Esophagus squamous epithelium (tissue), 5 donors: ENCODE data around the gene ARHGAP26. TPM values are rescaled to one million over a fixed set of nuclear protein-coding genes. Genes with fewer than 3 reads are reported as not detected.

Experiments
- DNase-seq: peaks from one replicate; lab custom pipeline; 2025; lab: John Stamatoyannopoulos, UW
- H3K27ac ChIP-seq, 4 donors: fragments of 200-600 bp; sonication (generic); one replicate each; pipeline ENCODE4 v1.5.1; 2016 to 2019; ENCODE audit warnings: mild to moderate bottlenecking in 1 of 4
- H3K27me3 ChIP-seq, 4 donors: fragments of 200-600 bp; sonication (generic); 1 replicate in 3 of 4; 2 replicates in 1 of 4; pipeline versions ENCODE4 v1.5.1 to v1.6.0; 2017 to 2021; ENCODE audit warnings: antibody characterized with exemption in 1 of 4
- H3K36me3 ChIP-seq, 3 donors: fragments of 200-600 bp; sonication (generic); one replicate each; pipeline ENCODE4 v1.5.1; 2016 to 2019
- H3K4me1 ChIP-seq, 3 donors: fragments of 200-600 bp; sonication (generic); one replicate each; pipeline ENCODE4 v1.5.1; 2017 to 2019
- H3K4me3 ChIP-seq, 4 donors: fragments of 200-600 bp; sonication (generic); 1 replicate in 3 of 4; 2 replicates in 1 of 4; pipeline ENCODE4 v1.5.1; 2016 to 2019; ENCODE audit warnings: mild to moderate bottlenecking in 2 of 4, moderate library complexity in 1 of 4
- H3K9me3 ChIP-seq, 3 donors: fragments of 200-600 bp; sonication (generic); one replicate each; pipeline ENCODE4 v1.5.1; 2016 to 2019
- POLR2A ChIP-seq, 4 donors: fragments of 450-650 bp; IDR thresholded peaks; one replicate each; pipeline ENCODE4 v1.6.1; 2017; ENCODE audit warnings: antibody characterized with exemption in 4 of 4, mild to moderate bottlenecking in 4 of 4, moderate library complexity in 3 of 4
- WGBS, 2 donors: methylation state at CpG; one replicate each; pipeline ENCODE4 v1.1.5; 2018; 5-methylcytosine and 5-hydroxymethylcytosine counted together
- intact Hi-C: fragments of 100-400 bp; cut with DNase I; formaldehyde crosslinking; loops from one replicate; pipeline ENCODE4 v1.15.0; 2022
- total RNA-seq, 4 donors: library from RNA; depleted of rRNA; stranded (reverse); fragments of >200 nt; gene quantifications; one replicate each; pipeline ENCODE4 v1.1.0, GENCODE V29; 2016
- TF ChIP-seq, protein P1 (sequence below), 6 experiments: fragments of 450-650 bp in 4 of 6; fragments of 200-600 bp in 2 of 6; sonication (generic) in 2 of 6; IDR thresholded peaks; one replicate each; pipeline ENCODE4 v1.5.1; 2016 to 2019; ENCODE audit warnings: antibody characterized with exemption in 6 of 6, mild to moderate bottlenecking in 4 of 6, moderate library complexity in 4 of 6
- donor health status: DM: yes; HTN: yes; CAD: no.

ARHGAP26 gene
- total RNA-seq, 4 donors from 2014 or later, result 4.4 to 18.7 (median 15.4) TPM

DNA sequence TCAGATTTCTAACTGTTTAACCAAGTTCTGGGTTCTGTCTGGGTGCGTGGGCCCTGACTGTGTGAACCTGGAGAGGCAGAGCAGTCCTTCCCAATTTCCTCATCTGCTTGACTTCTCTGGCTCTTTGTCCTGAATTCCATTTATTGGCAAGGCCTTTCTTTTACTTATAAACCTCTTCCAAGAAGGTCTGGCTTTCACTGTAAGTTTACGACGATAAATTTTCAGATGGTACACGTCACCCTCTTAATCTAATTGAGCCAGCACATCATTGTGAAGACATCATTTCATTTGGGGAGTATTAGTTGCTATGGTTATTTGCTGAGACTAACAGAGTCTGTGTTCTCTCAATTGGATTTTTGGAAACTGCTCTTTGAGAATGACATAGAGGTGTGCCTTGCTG lies 92.4 kb downstream of the ARHGAP26 start:
- no peak for TF ChIP-seq POLR2A (IDR thresholded peaks at IDR 0.05)
- TF ChIP-seq, protein P1, sequence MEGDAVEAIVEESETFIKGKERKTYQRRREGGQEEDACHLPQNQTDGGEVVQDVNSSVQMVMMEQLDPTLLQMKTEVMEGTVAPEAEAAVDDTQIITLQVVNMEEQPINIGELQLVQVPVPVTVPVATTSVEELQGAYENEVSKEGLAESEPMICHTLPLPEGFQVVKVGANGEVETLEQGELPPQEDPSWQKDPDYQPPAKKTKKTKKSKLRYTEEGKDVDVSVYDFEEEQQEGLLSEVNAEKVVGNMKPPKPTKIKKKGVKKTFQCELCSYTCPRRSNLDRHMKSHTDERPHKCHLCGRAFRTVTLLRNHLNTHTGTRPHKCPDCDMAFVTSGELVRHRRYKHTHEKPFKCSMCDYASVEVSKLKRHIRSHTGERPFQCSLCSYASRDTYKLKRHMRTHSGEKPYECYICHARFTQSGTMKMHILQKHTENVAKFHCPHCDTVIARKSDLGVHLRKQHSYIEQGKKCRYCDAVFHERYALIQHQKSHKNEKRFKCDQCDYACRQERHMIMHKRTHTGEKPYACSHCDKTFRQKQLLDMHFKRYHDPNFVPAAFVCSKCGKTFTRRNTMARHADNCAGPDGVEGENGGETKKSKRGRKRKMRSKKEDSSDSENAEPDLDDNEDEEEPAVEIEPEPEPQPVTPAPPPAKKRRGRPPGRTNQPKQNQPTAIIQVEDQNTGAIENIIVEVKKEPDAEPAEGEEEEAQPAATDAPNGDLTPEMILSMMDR (IDR thresholded peaks at IDR 0.05), result no peak
- Histone ChIP-seq H3K36me3 (no peaks in the 10 kb centered on the region), H3K27ac (peak overlapping the region in 3 of 4 donors; percentile 9 to 58 (median 50)), H3K27me3 (no peaks in the 10 kb centered on the region), H3K4me3 (no peak overlapping the region), H3K9me3 (no peaks in the 10 kb centered on the region), H3K4me1 (peaks cover 5 to 95% (median 43%) of the 10 kb centered on the region in 3 donors)
- intact Hi-C loops, result no loop called here
- 40 to 61% methylated on average over 4 of the region's 4 CpGs for WGBS, 2 donors
- no peak for DNase-seq

DNA sequence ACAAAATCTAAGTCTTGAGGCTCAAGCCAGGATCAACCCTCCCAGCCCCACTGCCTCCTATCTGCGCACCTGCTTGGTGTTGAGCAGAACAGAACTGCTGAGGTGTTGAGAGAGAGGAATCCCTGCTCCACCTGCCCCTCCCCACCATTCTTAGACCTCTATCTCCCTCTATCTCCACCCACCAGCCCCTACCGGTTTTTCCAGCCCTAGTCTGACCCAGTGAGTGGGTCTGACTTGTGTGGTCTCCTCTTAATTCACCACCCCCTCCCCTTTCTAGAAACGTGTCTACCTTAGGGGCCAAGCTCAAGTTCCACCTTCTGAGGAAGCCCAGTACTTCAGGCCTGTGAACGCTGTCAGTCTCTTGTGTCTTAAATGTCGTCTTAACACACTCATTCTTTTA lies 93.7 kb downstream of the ARHGAP26 start:
- no peaks in the 10 kb centered on the region for H3K36me3 ChIP-seq
- no peaks in the 10 kb centered on the region for H3K9me3 ChIP-seq
- H3K4me1 ChIP-seq, result peaks cover 5 to 89% (median 37%) of the 10 kb centered on the region in 3 donors
- H3K4me3 ChIP-seq, result no peak overlapping the region
- no peaks in the 10 kb centered on the region for H3K27me3 ChIP-seq
- intact Hi-C loops, result no loop called here
- H3K27ac ChIP-seq, result peak overlapping the region in 3 of 4 donors; percentile 20 to 59 (median 35)
- WGBS, 2 donors, result 72 to 79% methylated on average over 5 of the region's 5 CpGs
- DNase-seq, result no peak
- no peak for TF ChIP-seq POLR2A (IDR thresholded peaks at IDR 0.05)
- TF ChIP-seq, protein P1 (IDR thresholded peaks at IDR 0.05), result no peak

DNA sequence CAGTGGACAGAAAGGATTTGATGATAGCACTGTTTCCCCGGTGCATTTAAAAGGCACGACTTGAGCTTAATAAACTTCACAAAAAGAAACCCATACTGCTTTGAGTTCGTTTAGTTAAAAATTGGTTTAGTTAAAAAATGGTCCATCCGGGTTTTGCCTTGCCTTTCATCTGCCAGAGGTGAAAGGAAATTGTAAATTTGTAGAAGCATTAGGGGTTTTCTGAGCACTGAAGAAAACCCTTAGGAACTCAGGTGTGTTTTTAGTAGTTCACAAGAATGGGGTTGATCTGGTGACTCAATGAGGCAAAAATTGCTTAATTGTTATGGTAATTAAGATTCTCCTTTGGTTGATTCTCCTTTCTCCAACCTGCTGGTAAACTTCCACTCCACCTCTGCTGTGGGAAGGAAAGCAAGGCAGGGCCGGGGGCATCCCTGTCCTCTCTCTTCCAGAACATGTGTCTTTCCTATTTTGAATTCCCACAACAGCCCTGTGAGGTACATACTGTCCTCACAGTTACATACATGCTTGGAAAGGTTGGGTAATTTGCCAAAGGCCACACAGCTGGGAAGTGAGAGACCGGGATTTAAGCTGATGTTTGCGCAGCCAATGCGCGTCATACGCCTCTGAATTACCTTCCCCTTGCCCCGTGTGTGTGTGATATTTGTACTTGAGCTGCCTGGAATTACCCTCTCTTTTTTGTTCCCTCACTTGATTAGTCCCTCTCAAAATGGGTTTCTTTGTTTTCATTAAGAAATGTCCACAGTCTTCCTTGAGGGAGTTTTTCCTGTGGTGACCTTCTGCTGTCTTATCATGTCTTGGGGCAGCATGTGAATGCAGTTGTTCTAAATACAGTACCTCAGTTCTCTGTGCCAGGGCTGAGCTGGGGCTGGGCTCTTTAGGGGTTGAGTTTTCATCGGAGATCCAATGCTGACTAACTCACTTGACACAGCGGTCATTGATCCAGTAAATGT lies 94.4 kb downstream of the ARHGAP26 start:
- Histone ChIP-seq H3K27me3 (no peaks in the 10 kb centered on the region), H3K36me3 (no peaks in the 10 kb centered on the region), H3K9me3 (no peaks in the 10 kb centered on the region), H3K27ac (peak overlapping the region in 3 of 4 donors; percentile 20 to 59 (median 35)), H3K4me3 (no peak overlapping the region), H3K4me1 (peaks cover 5 to 91% (median 40%) of the 10 kb centered on the region in 3 donors)
- no peak for DNase-seq
- no peak for TF ChIP-seq POLR2A (IDR thresholded peaks at IDR 0.05)
- TF ChIP-seq, protein P1 (IDR thresholded peaks at IDR 0.05), result no peak
- intact Hi-C loops, result no loop called here
- 65 to 66% methylated on average over 13 of the region's 13 CpGs for WGBS, 2 donors

DNA sequence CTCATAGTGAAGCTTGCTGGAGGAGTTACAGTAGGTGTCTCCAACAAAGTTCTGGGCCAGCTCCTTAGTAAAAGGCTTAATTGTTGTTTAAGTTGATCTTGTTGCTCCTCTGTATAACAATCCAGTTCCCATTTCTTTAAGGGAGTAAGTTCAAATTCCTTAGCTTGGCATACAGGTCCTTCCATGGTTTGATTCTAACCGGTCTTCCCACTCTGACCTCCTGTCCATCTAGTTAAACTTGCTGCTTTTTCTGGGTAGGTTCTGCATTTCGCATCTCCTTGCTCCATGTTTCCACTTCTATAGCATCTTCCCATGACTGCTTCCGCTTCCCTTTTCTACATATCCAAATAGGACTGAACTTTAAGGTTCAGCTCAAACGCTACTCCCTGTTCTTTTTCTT lies 95.5 kb downstream of the ARHGAP26 start:
- Histone ChIP-seq H3K36me3 (no peaks in the 10 kb centered on the region), H3K9me3 (no peaks in the 10 kb centered on the region), H3K27me3 (no peaks in the 10 kb centered on the region), H3K4me3 (no peak overlapping the region), H3K4me1 (peaks cover 6 to 92% (median 41%) of the 10 kb centered on the region in 3 donors), H3K27ac (no peak overlapping the region)
- DNase-seq, result no peak
- intact Hi-C loops, result no loop called here
- 87 to 93% methylated on average over 4 of the region's 4 CpGs for WGBS, 2 donors
- no peak for TF ChIP-seq POLR2A (IDR thresholded peaks at IDR 0.05)
- TF ChIP-seq, protein P1 (IDR thresholded peaks at IDR 0.05), result no peak
